ENCODE measurements around the gene HSBP1L1. TPM values are rescaled to one million over a fixed set of nuclear protein-coding genes. Genes with fewer than 3 reads are reported as not detected.

Gene HSBP1L1
- total and polyA plus RNA-seq, 2 of the 13 experiments (the other 11 are each of a cell fraction or from before 2014, with no cell fraction given) = 22.6 to 45.1 TPM

- TF ChIP-seq AHDC1 (CRISPR knock-in tag; IDR thresholded peaks at IDR 0.05; ENCODE audit: borderline replicate concordance) (peak; percentile 64; the same call in 1 of the 2 replicates), HIC2 (CRISPR knock-in tag; IDR thresholded peaks at IDR 0.05; ENCODE audit: low read depth) (no peak), ZNF101 (CRISPR knock-in tag; IDR thresholded peaks at IDR 0.05; ENCODE audit: borderline replicate concordance, low read depth) (no peak), MXD4 (CRISPR knock-in tag; IDR thresholded peaks at IDR 0.05) (peak; percentile 20; the same call in 1 of the 2 replicates), NFIB (CRISPR knock-in tag; IDR thresholded peaks at IDR 0.05; ENCODE audit: borderline replicate concordance) (no peak), ZNF414 (CRISPR knock-in tag; IDR thresholded peaks at IDR 0.05) (peak; percentile 89), NKX3-1 (CRISPR knock-in tag; IDR thresholded peaks at IDR 0.05) (0 out of 2 replicates have a peak, but pooled peaks have one; percentile 23), ZBTB42 (CRISPR knock-in tag; IDR thresholded peaks at IDR 0.05) (no peak), THAP8 (CRISPR knock-in tag; IDR thresholded peaks at IDR 0.05; ENCODE audit: borderline replicate concordance) (no peak), ZNF609 (CRISPR knock-in tag; IDR thresholded peaks at IDR 0.05; ENCODE audit: borderline replicate concordance) (peak; percentile 43; the same call in 1 of the 2 replicates), YY1 (IDR thresholded peaks at IDR 0.05; ENCODE audit: insufficient read depth, insufficient replicate concordance, low read depth, low read length) (peak; percentile 51)
Measured at GRCh38 chr18:79964330-79965118, at the start of gene HSBP1L1 (continued).

Data from HepG2 (cell line).